Measurements from ENCODE around the gene ZRANB3. TPM values are rescaled to one million over a fixed set of nuclear protein-coding genes. Genes with fewer than 3 reads are reported as not detected.
"Not testable (repeated sequence)": the region's sequence is repeated elsewhere in the genome, so short reads cannot be mapped to it uniquely, and the experiment has no call there.

The ZRANB3 gene
- total and polyA plus RNA-seq, 2 experiments from 2014 or later: 3.6 to 10.4 TPM

GRCh38 chr2:135456835-135457234 is 74.2 kb downstream of the ZRANB3 start:
- TF ChIP-seq EZH2 (IDR thresholded peaks at IDR 0.05; ENCODE audit: borderline replicate concordance) (no peak), EZH2phosphoT487 (IDR thresholded peaks at IDR 0.05; ENCODE audit: low read depth, severe bottlenecking, unreplicated experiment) (no peak)
- TF ChIP-seq, protein P1, sequence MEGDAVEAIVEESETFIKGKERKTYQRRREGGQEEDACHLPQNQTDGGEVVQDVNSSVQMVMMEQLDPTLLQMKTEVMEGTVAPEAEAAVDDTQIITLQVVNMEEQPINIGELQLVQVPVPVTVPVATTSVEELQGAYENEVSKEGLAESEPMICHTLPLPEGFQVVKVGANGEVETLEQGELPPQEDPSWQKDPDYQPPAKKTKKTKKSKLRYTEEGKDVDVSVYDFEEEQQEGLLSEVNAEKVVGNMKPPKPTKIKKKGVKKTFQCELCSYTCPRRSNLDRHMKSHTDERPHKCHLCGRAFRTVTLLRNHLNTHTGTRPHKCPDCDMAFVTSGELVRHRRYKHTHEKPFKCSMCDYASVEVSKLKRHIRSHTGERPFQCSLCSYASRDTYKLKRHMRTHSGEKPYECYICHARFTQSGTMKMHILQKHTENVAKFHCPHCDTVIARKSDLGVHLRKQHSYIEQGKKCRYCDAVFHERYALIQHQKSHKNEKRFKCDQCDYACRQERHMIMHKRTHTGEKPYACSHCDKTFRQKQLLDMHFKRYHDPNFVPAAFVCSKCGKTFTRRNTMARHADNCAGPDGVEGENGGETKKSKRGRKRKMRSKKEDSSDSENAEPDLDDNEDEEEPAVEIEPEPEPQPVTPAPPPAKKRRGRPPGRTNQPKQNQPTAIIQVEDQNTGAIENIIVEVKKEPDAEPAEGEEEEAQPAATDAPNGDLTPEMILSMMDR (IDR thresholded peaks at IDR 0.05; ENCODE audit: poor library complexity): no peak
- Histone ChIP-seq H3K27me3 (no peaks in the 10 kb centered on the region), H3K9me2 (replicated peaks; ENCODE audit: insufficient read depth) (no peaks in the 10 kb centered on the region), H3K4me3 (no peak overlapping the region), H3K4me1 (ENCODE audit: insufficient read depth) (no peaks in the 10 kb centered on the region), H3K36me3 (replicated peaks; ENCODE audit: insufficient read depth, low read depth) (no peaks in the 10 kb centered on the region), H3K9me3 (ENCODE audit: low read depth) (no peaks in the 10 kb centered on the region), H2AFZ (no peak overlapping the region), H3K79me2 (no peaks in the 10 kb centered on the region), H4K20me1 (ENCODE audit: insufficient read depth, poor library complexity, severe bottlenecking) (no peaks in the 10 kb centered on the region), H3K27ac (no peak overlapping the region), H3K4me2 (no peak overlapping the region)
- no peak for DNase-seq (ENCODE audit: low spot score)
- 90% methylated on average over 1 of the region's 1 CpG for WGBS (ENCODE audit: low lambda C conversion rate, missing lambda C conversion rate)

- Histone ChIP-seq H3K36me3 (replicated peaks; ENCODE audit: insufficient read depth, low read depth) (no peaks in the 10 kb centered on the region), H3K4me2 (no peak overlapping the region), H3K27ac (no peak overlapping the region), H4K20me1 (ENCODE audit: insufficient read depth, poor library complexity, severe bottlenecking) (no peaks in the 10 kb centered on the region), H3K4me1 (ENCODE audit: insufficient read depth) (no peaks in the 10 kb centered on the region), H2AFZ (no peak overlapping the region), H3K79me2 (no peaks in the 10 kb centered on the region), H3K4me3 (no peak overlapping the region), H3K9me3 (ENCODE audit: low read depth) (no peaks in the 10 kb centered on the region), H3K9me2 (replicated peaks; ENCODE audit: insufficient read depth) (no peaks in the 10 kb centered on the region), H3K27me3 (no peaks in the 10 kb centered on the region)
- TF ChIP-seq EZH2 (IDR thresholded peaks at IDR 0.05; ENCODE audit: borderline replicate concordance) (no peak), EZH2phosphoT487 (IDR thresholded peaks at IDR 0.05; ENCODE audit: low read depth, severe bottlenecking, unreplicated experiment) (no peak)
- TF ChIP-seq, protein P1 (IDR thresholded peaks at IDR 0.05; ENCODE audit: poor library complexity): no peak
- DNase-seq (ENCODE audit: low spot score): no peak
- 98% methylated on average over 2 of the region's 2 CpGs for WGBS (ENCODE audit: low lambda C conversion rate, missing lambda C conversion rate)
Observed at GRCh38 chr2:135456431-135456830, 74.6 kb downstream of the ZRANB3 start.

DNA sequence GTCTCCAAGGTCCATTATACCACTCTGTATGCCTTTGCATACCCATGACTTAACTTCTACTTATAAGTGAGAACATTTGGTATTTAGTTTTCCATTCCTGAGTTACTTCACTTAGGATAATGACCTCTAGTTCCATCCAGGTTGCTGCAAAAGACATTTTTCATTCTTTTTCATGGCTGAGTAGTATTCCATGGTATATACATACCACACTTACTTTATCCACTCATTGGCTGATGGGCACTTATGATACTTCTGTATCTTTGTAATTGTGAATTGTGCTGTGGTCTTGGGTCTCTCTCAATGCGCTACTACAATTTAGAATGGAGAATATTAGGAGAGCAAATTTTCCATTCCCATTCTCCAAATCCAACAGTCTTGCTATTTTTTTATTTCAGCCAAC is 76.4 kb downstream of the ZRANB3 start:
- H3K36me3 ChIP-seq (replicated peaks; ENCODE audit: insufficient read depth, low read depth): no peaks in the 10 kb centered on the region
- no peaks in the 10 kb centered on the region for H3K4me1 ChIP-seq (ENCODE audit: insufficient read depth)
- no peak overlapping the region for H3K4me2 ChIP-seq
- DNase-seq (ENCODE audit: low spot score): no peak
- WGBS (ENCODE audit: low lambda C conversion rate, missing lambda C conversion rate): 100% methylated on average over 1 of the region's 1 CpG
- no peaks in the 10 kb centered on the region for H4K20me1 ChIP-seq (ENCODE audit: insufficient read depth, poor library complexity, severe bottlenecking)
- H3K9me2 ChIP-seq (replicated peaks; ENCODE audit: insufficient read depth): no peaks in the 10 kb centered on the region
- no peak overlapping the region for H2AFZ ChIP-seq
- no peak for TF ChIP-seq EZH2phosphoT487 (IDR thresholded peaks at IDR 0.05; ENCODE audit: low read depth, severe bottlenecking, unreplicated experiment)
- TF ChIP-seq, protein P1 (IDR thresholded peaks at IDR 0.05; ENCODE audit: poor library complexity): no peak
- TF ChIP-seq EZH2 (IDR thresholded peaks at IDR 0.05; ENCODE audit: borderline replicate concordance): no peak
- no peaks in the 10 kb centered on the region for H3K9me3 ChIP-seq (ENCODE audit: low read depth)
- H3K27me3 ChIP-seq: no peaks in the 10 kb centered on the region
- H3K4me3 ChIP-seq: no peak overlapping the region
- H3K27ac ChIP-seq: no peak overlapping the region
- H3K79me2 ChIP-seq: no peaks in the 10 kb centered on the region

DNA sequence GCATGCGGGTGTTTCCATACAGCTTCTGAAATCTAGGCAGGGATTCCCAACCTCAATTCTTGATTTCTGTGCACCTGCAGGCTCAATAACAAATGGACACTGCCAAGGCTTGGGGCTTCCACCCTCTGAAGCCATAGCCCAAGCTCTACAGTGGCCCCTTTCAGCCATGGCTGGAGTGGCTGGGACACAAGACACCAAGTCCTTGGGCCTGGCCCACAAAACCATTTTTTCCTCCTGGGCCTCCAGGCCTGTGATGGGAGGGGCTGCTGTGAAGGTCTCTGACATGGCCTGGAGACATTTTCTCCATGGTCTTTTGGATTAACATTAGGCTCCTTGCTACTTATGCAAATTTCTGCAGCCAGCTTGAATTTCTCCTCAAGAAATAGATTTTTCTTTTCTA is 78.0 kb downstream of the ZRANB3 start:
- not testable (repeated sequence) for H3K27me3 ChIP-seq; H3K4me1 ChIP-seq (ENCODE audit: insufficient read depth); H3K9me3 ChIP-seq (ENCODE audit: low read depth); H3K9me2 ChIP-seq (replicated peaks; ENCODE audit: insufficient read depth); H2AFZ ChIP-seq; H3K36me3 ChIP-seq (replicated peaks; ENCODE audit: insufficient read depth, low read depth); H3K79me2 ChIP-seq; H3K27ac ChIP-seq; DNase-seq (ENCODE audit: low spot score); H3K4me3 ChIP-seq; H3K4me2 ChIP-seq; H4K20me1 ChIP-seq (ENCODE audit: insufficient read depth, poor library complexity, severe bottlenecking)
- 100% methylated on average over 1 of the region's 1 CpG for WGBS (ENCODE audit: low lambda C conversion rate, missing lambda C conversion rate)

Data from hepatocyte (in vitro differentiated cells).